DMS153 treated with DMSO at 0.1 percent for 48 hours (cell line): ENCODE results near the gene BUB1B.

ENCODE experiments used
- DNase-seq: peaks from one replicate; lab custom pipeline; 2025; ENCODE audit not compliant: unreplicated experiment; lab: John Stamatoyannopoulos, UW

The BUB1B gene

DNA sequence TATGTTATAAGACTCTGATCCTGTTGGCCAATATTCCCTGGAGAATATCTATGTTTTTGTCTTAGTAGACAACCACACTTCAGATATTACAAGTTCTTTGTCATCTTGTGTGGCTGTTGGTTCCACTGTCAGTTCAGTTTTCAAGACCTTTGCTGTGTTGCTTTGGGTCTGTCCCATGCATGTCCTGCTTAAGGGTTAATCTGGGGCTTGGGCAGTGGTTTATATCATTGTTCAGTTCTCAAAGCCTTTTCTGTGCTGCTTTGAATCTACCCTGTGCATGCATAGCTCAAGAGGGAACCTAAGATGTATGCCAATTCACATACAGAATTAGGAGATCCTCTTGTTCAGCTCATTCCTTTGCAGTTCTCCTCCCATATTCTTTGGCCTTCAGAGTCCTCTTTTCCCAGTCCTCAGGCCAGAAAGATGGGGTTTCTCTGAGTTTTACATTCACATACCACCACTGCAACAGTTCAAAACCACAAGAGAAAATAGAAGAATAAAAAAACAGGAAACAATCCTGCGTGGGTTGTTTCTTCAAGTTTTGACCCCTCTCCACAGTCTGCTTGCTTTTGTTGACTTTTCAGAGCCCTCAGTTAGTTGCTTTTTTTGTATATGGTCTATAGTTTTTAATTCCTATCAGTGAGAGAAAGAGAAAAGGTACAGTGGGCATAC lies 21.6 kb downstream of the BUB1B start:
- DNase-seq: no peak

DNA sequence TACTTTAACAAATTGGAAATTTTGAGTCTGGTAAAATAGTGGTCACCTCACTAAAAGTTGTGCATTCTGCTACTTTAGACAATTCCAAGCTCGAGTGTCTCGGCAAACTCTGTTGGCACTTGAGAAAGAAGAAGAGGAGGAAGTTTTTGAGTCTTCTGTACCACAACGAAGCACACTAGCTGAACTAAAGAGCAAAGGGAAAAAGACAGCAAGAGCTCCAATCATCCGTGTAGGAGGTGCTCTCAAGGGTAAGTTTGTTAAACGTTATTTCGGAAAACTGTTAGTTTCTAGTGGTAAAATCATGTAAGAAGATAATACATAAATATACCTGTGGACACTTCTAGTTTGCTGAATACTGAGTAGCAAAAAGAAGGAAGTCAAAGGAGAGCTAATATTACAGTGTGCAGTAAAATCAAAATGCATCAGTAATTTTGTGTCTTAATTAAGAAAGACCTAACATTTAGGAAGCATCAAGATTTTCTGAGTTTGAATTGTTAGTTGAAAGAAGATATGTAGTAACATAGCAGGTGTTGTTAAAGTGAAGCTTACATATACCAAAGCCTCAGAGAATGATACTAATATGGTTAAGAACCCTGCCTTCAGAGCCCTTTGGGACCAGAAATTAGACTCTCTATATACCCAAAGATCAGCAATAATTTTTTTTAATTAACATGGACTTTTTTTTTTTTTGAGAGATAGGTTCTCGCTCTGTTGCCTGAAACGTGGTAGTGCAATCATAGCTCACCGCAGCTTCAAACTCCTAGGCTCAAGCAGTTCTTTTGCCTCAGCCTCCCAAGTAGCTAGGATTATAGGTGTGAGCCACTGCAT lies 23.0 kb downstream of the BUB1B start:
- DNase-seq: no peak

- no peak for DNase-seq
Measured at GRCh38 chr15:40190591-40190990, 29.7 kb downstream of the BUB1B start.

DNA sequence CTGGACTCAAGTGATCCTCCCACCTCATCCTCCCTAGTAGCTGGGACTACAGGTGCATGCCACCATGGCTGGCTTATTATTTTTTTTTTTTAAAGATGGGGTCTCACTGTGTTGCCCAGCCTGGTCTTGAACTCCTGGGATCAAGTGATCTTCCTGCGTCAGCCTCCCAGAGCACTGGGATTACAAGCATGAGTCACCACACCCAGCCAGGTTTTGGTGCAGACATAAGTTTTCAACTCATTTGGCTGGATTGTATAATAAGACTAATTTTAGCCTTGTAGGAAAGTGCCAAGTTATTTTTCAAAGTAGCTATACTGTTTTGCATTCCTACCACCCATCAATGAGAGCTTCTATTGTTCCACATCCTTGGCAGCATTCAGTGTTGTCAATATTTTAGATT lies 32.1 kb downstream of the BUB1B start:
- DNase-seq: no peak

GRCh38 chr15:40197434-40197833 lies 36.6 kb downstream of the BUB1B start:
- DNase-seq: no peak

GRCh38 chr15:40198355-40199085 lies 37.7 kb downstream of the BUB1B start:
- no peak for DNase-seq

DNA sequence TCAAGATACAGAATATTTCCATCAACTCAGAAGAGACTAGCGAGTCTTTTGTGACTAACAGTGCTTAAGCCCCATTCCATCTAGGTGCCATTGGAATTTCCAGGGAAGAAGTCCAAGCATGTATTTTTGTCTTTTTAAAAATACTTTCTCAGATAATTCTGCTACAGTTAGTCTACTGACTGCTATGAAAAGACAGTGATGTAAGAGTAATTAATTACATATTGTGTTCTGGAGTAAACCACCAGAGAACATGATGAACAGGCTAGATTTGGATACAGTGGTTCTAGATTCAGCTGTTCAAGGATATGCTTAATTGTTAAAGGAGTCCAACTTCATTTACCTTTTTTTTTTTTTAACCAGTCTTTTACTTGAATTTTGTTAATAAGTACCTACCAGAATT lies 43.2 kb downstream of the BUB1B start:
- DNase-seq: no peak

GRCh38 chr15:40217166-40217824 lies 56.4 kb downstream of the BUB1B start:
- peak; percentile 48 for DNase-seq

- DNase-seq: no peak
Measured at GRCh38 chr15:40219801-40220200, 58.9 kb downstream of the BUB1B start.

DNA sequence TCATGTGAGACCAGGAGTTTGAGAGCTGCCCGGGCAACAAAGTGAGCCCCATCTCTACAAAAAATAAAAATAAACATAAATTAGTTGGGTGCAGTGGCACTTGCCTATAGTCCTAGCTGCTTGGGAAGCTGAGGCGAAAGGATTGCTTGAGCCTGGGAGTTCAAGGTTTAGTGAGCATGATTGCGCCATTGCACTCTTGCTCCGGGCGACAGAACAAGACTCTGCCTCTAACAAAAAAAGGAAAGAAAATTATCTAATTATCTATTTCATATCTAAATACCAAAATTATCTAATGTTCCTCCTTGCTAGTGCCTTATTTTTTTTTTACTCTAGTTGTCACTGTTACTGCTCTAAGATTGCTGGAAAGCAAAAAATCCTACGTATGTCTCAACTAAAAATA lies 61.3 kb downstream of the BUB1B start:
- no peak for DNase-seq

DNA sequence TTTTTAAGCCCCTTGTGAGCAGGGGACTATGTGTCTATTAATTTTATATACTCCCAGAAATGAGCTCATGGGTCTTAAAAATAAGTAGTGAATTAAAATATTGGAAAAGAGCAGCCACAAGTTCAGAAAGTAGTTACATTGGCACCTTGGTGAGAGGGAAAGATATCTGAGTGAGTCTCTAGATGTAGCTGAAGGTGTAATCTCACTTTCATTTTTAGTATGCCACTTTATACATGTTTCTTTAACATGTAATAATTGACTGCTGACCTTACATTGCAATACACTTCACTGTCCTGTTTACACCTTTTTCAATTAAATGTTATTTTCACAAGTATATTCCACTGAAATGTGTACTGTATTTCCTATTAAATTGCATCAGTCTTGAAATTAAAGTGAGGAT lies 65.9 kb downstream of the BUB1B start:
- no peak for DNase-seq

GRCh38 chr15:40229316-40229715 lies 68.4 kb downstream of the BUB1B start:
- DNase-seq: no peak

GRCh38 chr15:40229956-40230355 lies 69.1 kb downstream of the BUB1B start:
- DNase-seq: no peak

DNA sequence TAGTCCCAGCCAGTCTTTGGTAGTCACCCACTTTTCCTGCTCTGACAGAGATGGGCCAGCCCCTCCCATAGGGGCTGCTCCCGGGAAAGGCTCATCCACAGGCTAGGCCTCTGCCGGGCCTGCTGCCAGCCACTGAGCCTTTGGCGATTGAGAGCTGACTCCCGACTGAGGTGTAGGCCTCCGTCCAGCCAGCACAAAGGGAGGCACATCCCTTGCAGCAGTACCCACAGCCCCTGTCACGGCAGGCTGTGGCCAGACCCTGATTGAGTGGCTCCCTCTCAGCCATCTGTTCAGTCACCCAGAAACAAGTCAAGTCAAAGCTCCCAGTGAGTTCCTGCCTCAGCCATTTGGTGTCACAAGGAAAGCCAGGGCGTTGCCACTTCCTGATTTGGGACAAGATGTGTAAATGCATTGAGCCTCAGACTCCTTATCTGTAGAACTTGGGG lies 71.8 kb downstream of the BUB1B start:
- no peak for DNase-seq

DNA sequence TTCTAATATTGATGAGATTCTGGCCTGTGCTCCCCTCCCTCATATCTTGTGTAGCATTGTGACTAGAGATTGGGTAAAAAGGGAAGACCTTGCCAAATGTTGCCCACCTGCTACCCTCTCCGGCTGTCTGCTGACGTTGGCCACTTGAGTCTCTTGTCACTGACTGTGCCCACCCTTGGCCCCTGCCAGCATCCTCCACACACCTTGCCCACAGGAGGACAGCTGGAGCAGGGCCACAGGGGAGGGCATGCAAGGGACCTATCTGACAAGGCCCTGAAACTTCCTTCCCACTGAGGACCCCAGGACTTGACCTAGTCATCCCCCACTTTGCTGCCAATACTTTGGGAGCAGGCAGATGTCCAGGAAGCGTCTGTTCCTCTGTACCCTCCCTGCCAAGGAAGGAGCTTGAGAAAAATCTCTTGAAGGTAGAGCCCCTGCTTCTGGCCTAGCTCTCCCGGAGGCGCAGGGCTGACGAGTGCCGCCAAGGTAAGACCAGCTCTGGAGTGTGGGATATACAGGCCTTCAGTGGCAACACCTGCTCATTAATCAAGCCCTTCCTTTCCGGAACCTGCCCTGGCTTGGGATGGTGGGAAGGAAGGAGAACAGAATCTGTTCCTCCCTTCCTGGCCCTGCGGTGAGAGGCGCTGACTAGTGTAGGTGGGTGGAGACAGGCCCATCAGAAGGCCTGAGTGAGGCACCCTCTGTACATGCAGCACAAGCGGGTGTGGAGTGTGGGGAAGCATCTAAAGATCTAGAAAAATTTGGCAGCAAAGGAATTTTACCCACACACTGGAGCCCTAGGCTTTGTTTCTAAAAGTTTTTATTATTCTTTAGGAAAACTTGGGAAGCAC lies 73.1 kb downstream of the BUB1B start:
- no peak for DNase-seq

GRCh38 chr15:40234783-40235182 lies 73.9 kb downstream of the BUB1B start:
- no peak for DNase-seq

- no peak for DNase-seq
Measured at GRCh38 chr15:40235201-40235885, 74.5 kb downstream of the BUB1B start.

DNA sequence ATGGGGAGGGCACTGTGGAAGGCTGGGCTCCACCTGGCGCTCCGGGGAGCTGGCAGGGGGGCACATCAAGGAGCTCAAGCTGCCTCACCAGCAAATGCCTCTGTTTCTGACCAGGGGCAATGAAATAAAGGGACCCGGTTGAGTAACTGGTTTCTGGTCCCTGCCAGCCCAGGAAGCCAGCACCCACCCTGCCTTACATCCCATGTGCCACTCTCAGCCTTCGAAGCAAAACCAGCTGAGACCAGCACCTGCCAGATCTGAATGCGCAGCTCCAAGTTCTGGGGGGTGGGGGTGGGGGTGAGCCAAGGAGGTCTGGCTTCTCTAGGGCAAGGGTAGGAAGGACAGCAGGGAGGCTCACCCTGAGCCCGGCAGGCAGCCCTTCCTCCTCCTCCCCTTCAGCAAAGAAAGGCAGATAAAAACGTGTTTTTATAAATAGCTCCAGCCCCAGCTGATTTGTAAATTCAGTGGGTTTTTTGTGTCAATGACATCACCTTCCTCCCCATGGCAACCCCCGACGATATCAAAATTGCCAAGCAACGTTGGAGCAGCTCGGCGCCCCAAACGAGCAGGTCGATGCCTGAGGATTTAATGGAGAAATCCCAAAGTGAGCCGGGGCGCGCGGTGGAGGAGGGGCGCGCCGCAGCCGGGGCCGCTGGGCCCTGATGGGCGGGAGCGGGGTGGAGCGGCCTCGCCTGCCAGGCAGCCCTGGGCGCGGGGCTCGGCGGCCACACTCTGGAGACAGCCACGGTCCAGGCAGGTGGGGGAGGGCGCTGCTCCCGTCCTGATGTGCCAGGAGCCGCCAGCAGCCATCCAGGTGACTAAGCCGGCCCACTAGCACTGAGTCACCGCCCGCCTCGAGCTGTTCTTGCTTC lies 77.9 kb downstream of the BUB1B start, which contains the start of gene PAK6:
TSS of gene PAK6 (plus strand) at position 532 of the 872 bp plus-strand sequence. CDS start 25,723 bp downstream, outside the sequence.
- DNase-seq: no peak

DNA sequence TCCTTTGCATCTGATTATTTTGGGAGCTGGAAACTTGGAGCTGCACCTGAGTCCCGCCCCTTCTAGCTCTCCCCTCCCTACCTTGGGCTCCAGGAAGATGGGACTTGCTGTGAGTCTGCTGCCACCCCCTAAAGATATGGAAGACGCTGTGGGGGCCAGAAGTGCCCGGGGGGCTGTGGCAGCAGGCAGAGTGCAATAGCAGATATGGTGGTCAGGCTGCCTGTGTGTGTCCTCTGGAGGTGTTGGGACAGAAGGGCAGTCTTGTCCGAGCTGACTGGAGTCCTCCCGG lies 78.5 kb downstream of the BUB1B start:
- no peak for DNase-seq
